GM18505 (cell line): ENCODE measurements around the gene CEMIP.
"Not testable (repeated sequence)": the region's sequence is repeated elsewhere in the genome, so short reads cannot be mapped to it uniquely, and the experiment has no call there.

Source experiments
- ATAC-seq: cut with Tn5 transposase; IDR thresholded peaks from one replicate; pipeline ENCODE4 v1.9.1; 2021; ENCODE audit not compliant: unreplicated experiment
- POLR2A ChIP-seq: IDR thresholded peaks from 4 replicates; pipeline ENCODE4 v1.6.1; 2011; ENCODE audit warnings: borderline replicate concordance; ENCODE audit not compliant: insufficient read depth, insufficient read length; ENCODE audit errors: extremely low read depth

Gene CEMIP

GRCh38 chr15:80949756-80950155 lies 170.6 kb downstream of the CEMIP start:
- TF ChIP-seq POLR2A, result no peak
- no peak for ATAC-seq

- no peak for TF ChIP-seq POLR2A
- ATAC-seq, result no peak
Observed at GRCh38 chr15:80950291-80951078, 171.3 kb downstream of the CEMIP start.

- TF ChIP-seq POLR2A, result no peak
- no peak for ATAC-seq
Observed at GRCh38 chr15:80951941-80952340, 172.8 kb downstream of the CEMIP start.

GRCh38 chr15:80953001-80953952 lies 174.1 kb downstream of the CEMIP start:
- no peak for TF ChIP-seq POLR2A
- ATAC-seq, result no peak

GRCh38 chr15:80953953-80954778 lies 175.0 kb downstream of the CEMIP start:
- no peak for TF ChIP-seq POLR2A
- ATAC-seq, result no peak

- not testable (repeated sequence) for ATAC-seq
Observed at GRCh38 chr15:80955571-80956452, 176.6 kb downstream of the CEMIP start.

GRCh38 chr15:80957556-80957955 lies 178.4 kb downstream of the CEMIP start:
- TF ChIP-seq POLR2A, result no peak
- ATAC-seq, result no peak

GRCh38 chr15:80957976-80958375 lies 178.8 kb downstream of the CEMIP start:
- no peak for ATAC-seq
- no peak for TF ChIP-seq POLR2A

GRCh38 chr15:80958818-80959495 lies 179.8 kb downstream of the CEMIP start:
- no peak for ATAC-seq

GRCh38 chr15:80965454-80965853 lies 186.3 kb downstream of the CEMIP start:
- not testable (repeated sequence) for ATAC-seq

More at GRCh38 chr15:80958818-80959495, 179.8 kb downstream of the CEMIP start:
- TF ChIP-seq POLR2A, result no peak

- no peak for ATAC-seq
- no peak for TF ChIP-seq POLR2A
Observed at GRCh38 chr15:80966431-80967197, 187.4 kb downstream of the CEMIP start.
